ENCODE data around the gene IVD. TPM values are rescaled to one million over a fixed set of nuclear protein-coding genes. Genes with fewer than 3 reads are reported as not detected.

The IVD gene
- total and polyA plus RNA-seq, 9 of the 15 experiments (the other 6 are each of a cell fraction or from before 2014, with no cell fraction given): 0.15 to 4.5 (median 2.4) TPM

DNA sequence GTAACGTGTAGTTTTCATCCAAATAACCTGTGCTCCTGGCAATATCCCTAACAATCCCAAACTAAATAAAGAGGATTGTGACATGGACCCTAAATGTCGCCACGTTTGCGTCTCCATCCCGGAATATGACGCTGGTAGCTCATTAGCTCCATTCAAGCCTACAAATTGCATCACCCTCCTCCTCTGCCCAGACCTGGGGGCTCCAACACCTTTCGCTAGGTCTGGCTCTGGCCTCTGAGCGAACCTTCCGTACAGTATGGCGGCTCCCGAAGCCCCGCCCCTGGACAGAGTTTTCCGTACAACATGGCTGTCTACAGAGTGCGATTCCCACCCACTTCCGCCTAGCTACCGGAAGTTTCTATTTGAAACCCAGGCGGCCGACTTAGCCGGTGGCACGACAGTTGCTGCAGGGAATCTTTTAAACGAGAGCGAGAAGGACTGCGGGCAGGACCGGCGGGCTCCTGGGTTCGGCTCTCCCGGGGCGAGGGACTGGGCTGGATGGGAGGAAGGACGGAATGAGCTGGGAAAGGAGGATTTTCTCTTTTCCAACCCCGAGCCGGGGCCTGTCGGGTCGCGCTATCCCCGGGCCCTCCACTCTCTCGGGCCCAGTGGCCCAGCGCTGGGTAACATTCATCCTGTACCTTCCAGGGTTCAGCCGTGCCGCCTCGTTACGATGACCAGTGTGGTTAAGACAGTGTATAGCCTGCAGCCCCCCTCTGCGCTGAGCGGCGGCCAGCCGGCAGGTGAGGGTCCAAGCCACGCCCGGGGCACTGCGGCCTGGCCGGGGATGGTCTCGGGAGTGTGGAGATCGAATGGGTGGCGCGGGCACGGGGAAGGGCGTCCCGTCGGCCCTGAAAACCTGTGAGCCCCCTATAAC, 22.8 kb upstream of the IVD start, which contains the start of gene KNSTRN (continued):
- no peak for TF ChIP-seq GABPB2 (CRISPR knock-in tag; conservative IDR thresholded peaks at IDR 0.05)
- 0 out of 2 replicates have a peak, but pooled peaks have one; percentile 28 for TF ChIP-seq SMAD4 (CRISPR knock-in tag; conservative IDR thresholded peaks at IDR 0.05)
- TF ChIP-seq, protein P1, sequence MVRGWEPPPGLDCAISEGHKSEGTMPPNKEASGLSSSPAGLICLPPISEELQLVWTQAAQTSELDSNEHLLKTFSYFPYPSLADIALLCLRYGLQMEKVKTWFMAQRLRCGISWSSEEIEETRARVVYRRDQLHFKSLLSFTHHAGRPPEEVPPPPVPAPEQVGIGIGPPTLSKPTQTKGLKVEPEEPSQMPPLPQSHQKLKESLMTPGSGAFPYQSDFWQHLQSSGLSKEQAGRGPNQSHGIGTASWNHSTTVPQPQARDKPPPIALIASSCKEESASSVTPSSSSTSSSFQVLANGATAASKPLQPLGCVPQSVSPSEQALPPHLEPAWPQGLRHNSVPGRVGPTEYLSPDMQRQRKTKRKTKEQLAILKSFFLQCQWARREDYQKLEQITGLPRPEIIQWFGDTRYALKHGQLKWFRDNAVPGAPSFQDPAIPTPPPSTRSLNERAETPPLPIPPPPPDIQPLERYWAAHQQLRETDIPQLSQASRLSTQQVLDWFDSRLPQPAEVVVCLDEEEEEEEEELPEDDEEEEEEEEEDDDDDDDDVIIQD (CRISPR knock-in tag; IDR thresholded peaks at IDR 0.05): no peak
- TF ChIP-seq IFI16 (CRISPR knock-in tag; IDR thresholded peaks at IDR 0.05): no peak
- no peak for TF ChIP-seq MIER1 (IDR thresholded peaks at IDR 0.05; ENCODE audit: low read depth)
- TF ChIP-seq SPI1 (IDR thresholded peaks at IDR 0.05; ENCODE audit: borderline replicate concordance, low read depth, low read length): peak; percentile 44; the same call in 1 of the 2 replicates
- peak in 1 of 2 experiments; percentile 52; a peak in 2 of 4 replicates for TF ChIP-seq HDAC1 (IDR thresholded peaks at IDR 0.05)
- TF ChIP-seq USF2 (CRISPR knock-in tag; IDR thresholded peaks at IDR 0.05): no peak
- no peak for TF ChIP-seq ZBTB26 (CRISPR knock-in tag; IDR thresholded peaks at IDR 0.05)
- TF ChIP-seq EWSR1 (IDR thresholded peaks at IDR 0.05; ENCODE audit: borderline replicate concordance, low read depth, partially characterized antibody): no peak
- TF ChIP-seq HMGN3 (IDR thresholded peaks at IDR 0.05; ENCODE audit: borderline replicate concordance, extremely low read depth, insufficient read length, low read depth, low read length): no peak
- TF ChIP-seq OTX1 (CRISPR knock-in tag; IDR thresholded peaks at IDR 0.05): no peak
- no peak for TF ChIP-seq ZNF398 (CRISPR knock-in tag; IDR thresholded peaks at IDR 0.05)
- no peak for TF ChIP-seq CREBBP (IDR thresholded peaks at IDR 0.05; ENCODE audit: low read depth, low read length)
- TF ChIP-seq PTTG1 (tag; IDR thresholded peaks at IDR 0.05; ENCODE audit: low read depth): no peak
- no peak for TF ChIP-seq SP2 (IDR thresholded peaks at IDR 0.05; ENCODE audit: extremely low read depth, low read depth, low read length, poor library complexity, severe bottlenecking)
- peak; percentile 85 for TF ChIP-seq ETS1 (conservative IDR thresholded peaks at IDR 0.05; ENCODE audit: control insufficient read depth, low read depth, low read length)
- TF ChIP-seq, protein P2, sequence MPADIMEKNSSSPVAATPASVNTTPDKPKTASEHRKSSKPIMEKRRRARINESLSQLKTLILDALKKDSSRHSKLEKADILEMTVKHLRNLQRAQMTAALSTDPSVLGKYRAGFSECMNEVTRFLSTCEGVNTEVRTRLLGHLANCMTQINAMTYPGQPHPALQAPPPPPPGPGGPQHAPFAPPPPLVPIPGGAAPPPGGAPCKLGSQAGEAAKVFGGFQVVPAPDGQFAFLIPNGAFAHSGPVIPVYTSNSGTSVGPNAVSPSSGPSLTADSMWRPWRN (IDR thresholded peaks at IDR 0.05; ENCODE audit: low read depth): no peak
